Heart right ventricle (tissue), 16 donors: ENCODE data around the gene OTX1. TPM values are rescaled to one million over a fixed set of nuclear protein-coding genes. Genes with fewer than 3 reads are reported as not detected.
"Not testable (repeated sequence)": the region's sequence is repeated elsewhere in the genome, so short reads cannot be mapped to it uniquely, and the experiment has no call there.

Source experiments
- ATAC-seq, 8 donors: fragments of 200-7000 bp; cut with Tn5 transposase; one replicate each; pipeline ENCODE4 v1.9.1; 2020; ENCODE audit warnings: mild to moderate bottlenecking in 8 of 8, moderate library complexity in 8 of 8, moderate number of reproducible peaks in 1 of 8
- DNase-seq, 2 donors: peaks; one replicate each; pipeline ENCODE4 v3.0.0-alpha.2; 2020
- H3K27ac ChIP-seq, 10 donors: fragments of 200-600 bp; sonication (generic) in 2 of 10; one replicate each; pipeline versions ENCODE4 v1.5.0 to v1.8.0; 2020 to 2022; ENCODE audit warnings: mild to moderate bottlenecking in 3 of 10
- H3K27me3 ChIP-seq, 7 donors: fragments of 200-600 bp; one replicate each; pipeline ENCODE4 v1.8.0; 2021 to 2022; ENCODE audit warnings: mild to moderate bottlenecking in 2 of 7
- H3K36me3 ChIP-seq, 9 donors: fragments of 200-600 bp; sonication (generic) in 1 of 9; one replicate each; pipeline versions ENCODE4 v1.5.0 to v1.8.0; 2020 to 2022; ENCODE audit warnings: mild to moderate bottlenecking in 2 of 9
- H3K4me1 ChIP-seq, 9 donors: fragments of 200-600 bp; sonication (generic) in 1 of 9; one replicate each; pipeline versions ENCODE4 v1.5.0 to v1.8.0; 2020 to 2022; ENCODE audit warnings: mild to moderate bottlenecking in 4 of 9
- H3K4me3 ChIP-seq, 10 donors: fragments of 200-600 bp; sonication (generic) in 2 of 10; one replicate each; pipeline versions ENCODE4 v1.5.0 to v1.8.0; 2020 to 2022; ENCODE audit warnings: mild to moderate bottlenecking in 7 of 10, moderate library complexity in 2 of 10
- H3K9me3 ChIP-seq, 11 donors: fragments of 200-600 bp in 10 of 11; sonication (generic) in 2 of 11; one replicate each; pipeline versions ENCODE4 v1.5.0 to v1.8.0; 2013 to 2022; ENCODE audit warnings: mild to moderate bottlenecking in 2 of 11, control low read depth in 1 of 11, moderate library complexity in 1 of 11
- WGBS, 2 donors: extraction: QIAGEN DNeasy Blood & Tissue Kit; methylation state at CpG; one replicate each; pipeline ENCODE4 v1.1.7; 2013; ENCODE audit warnings: inconsistent platforms in 1 of 2; 5-methylcytosine and 5-hydroxymethylcytosine counted together
- intact Hi-C, 10 donors: fragments of 100-400 bp; cut with DNase I; formaldehyde crosslinking; loops; one replicate each; pipeline versions ENCODE4 v1.11.1 to v1.14.2; 2022
- polyA plus RNA-seq, 2 donors: library from polyadenylated mRNA; stranded (reverse); fragments of 200-250 nt; gene quantifications; one replicate each; pipeline ENCODE4 v1.2.3, GENCODE V29; 2013
- total RNA-seq, 10 donors: library from RNA; stranded (reverse); fragmentation: NEBNext Ultra II Directional in 3 of 10; extraction: Animal tissue kit (Norgen Biotek cat#: 25700) in 3 of 10; gene quantifications; one replicate each; pipeline versions ENCODE4 v1.2.1 to v1.2.4, GENCODE V29; 2021 to 2023
- TF ChIP-seq, protein P1 (sequence below), 9 donors: fragments of 200-600 bp; sonication (generic) in 2 of 9; IDR thresholded peaks; one replicate each; pipeline versions ENCODE4 v1.5.0 to v1.8.0; 2021 to 2022; ENCODE audit warnings: antibody characterized with exemption in 9 of 9, mild to moderate bottlenecking in 5 of 9, moderate library complexity in 1 of 9
- donor health status: Arrhythmogenic right ventricular cardiomyopathy.
- donor health status: ischemic (EF 13 %, LVEDD 7.1; RV severe dilation, severe dysfunction).
- donor health status: healthy with polysubstance abuse.
- donor health status: DM: no; HTN: yes; CAD: no.
- donor health status: DM: no; HTN: no; CAD: no.
- donor health status: ischemic (EF 25% LVEDD 6.9; RV normal size, moderate dysfunction).
- donor health status: ischemic (EF 25% LVEDD 5.7; RV mildly dilated, moderate dysfunction).
- donor health status: healthy.
- donor health status: DM: yes; HTN: yes; CAD: no.
- donor health status: Ischemic cardiomyopathy.
- donor health status: ischemic (EF 35%, LVEDD 5.7; RV mildly dilated, moderate dysfunction).
- donor health status: nonischemic (EF 11% LVEDD 7.7; RV severe dilation, severe dysfunction).
- donor health status: DM: yes; HTN: yes; CAD: no.
- donor health status: PGD.
- donor health status: ischemic (EF 29% LVEDD 5.4; RV normal size, mild dysfunction).
- donor health status: nonischemic (EF 23%, LVEDD 6.1; RV moderate dilation, normal function).

Gene OTX1
- total and polyA plus RNA-seq, 12 donors: not detected

DNA sequence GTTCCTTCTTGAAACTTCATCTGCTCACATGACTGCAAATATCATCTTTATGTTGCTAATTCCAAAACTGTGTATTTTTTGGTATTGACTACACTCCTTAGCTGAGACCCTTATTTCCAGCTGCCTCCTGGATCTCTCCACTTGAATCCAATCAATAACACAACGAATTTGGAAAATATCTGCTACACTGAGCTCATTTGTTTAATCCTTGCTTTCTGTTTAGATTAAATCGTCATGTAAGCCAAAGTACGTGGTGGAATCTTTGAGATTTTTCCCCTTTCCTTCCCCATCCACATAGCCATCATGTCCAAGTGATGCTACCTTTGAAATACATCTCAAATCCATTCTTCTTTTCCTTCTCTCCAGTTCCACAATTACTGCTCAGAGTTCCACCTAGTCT lies 15.6 kb downstream of the OTX1 start:
- TF ChIP-seq, protein P1, sequence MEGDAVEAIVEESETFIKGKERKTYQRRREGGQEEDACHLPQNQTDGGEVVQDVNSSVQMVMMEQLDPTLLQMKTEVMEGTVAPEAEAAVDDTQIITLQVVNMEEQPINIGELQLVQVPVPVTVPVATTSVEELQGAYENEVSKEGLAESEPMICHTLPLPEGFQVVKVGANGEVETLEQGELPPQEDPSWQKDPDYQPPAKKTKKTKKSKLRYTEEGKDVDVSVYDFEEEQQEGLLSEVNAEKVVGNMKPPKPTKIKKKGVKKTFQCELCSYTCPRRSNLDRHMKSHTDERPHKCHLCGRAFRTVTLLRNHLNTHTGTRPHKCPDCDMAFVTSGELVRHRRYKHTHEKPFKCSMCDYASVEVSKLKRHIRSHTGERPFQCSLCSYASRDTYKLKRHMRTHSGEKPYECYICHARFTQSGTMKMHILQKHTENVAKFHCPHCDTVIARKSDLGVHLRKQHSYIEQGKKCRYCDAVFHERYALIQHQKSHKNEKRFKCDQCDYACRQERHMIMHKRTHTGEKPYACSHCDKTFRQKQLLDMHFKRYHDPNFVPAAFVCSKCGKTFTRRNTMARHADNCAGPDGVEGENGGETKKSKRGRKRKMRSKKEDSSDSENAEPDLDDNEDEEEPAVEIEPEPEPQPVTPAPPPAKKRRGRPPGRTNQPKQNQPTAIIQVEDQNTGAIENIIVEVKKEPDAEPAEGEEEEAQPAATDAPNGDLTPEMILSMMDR (IDR thresholded peaks at IDR 0.05): no peak
- Histone ChIP-seq H3K9me3 (peaks cover 0 to 6% (median 0%) of the 10 kb centered on the region in 11 donors), H3K27ac (no peak overlapping the region), H3K36me3 (no peaks in the 10 kb centered on the region), H3K27me3 (peaks cover 8 to 95% (median 89%) of the 10 kb centered on the region in 7 donors), H3K4me1 (no peaks in the 10 kb centered on the region), H3K4me3 (no peak overlapping the region)
- ATAC-seq (no peak), DNase-seq (no peak)
- intact Hi-C loops: no loop called here
- 65 to 77% methylated on average over 3 of the region's 3 CpGs for WGBS, 2 donors

DNA sequence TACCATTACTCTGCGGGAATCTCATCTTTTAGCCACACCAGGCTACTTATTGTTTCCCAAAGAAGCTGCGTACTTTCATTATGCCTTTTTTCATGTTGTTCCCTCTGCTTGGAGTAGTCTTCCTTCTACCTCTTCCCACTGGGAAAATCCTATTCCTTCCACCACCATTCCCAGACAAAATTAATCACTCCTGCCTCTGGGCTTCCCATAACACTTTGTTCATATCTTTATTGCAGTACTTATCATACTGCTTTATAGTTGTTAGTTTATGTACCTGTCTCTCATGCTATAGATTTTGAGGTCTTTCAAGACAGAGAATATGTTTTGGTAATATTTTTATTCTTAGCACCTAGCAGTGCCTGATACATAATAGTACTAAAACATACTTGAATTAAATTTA lies 16.2 kb downstream of the OTX1 start:
- TF ChIP-seq, protein P1 (IDR thresholded peaks at IDR 0.05): no peak

DNA sequence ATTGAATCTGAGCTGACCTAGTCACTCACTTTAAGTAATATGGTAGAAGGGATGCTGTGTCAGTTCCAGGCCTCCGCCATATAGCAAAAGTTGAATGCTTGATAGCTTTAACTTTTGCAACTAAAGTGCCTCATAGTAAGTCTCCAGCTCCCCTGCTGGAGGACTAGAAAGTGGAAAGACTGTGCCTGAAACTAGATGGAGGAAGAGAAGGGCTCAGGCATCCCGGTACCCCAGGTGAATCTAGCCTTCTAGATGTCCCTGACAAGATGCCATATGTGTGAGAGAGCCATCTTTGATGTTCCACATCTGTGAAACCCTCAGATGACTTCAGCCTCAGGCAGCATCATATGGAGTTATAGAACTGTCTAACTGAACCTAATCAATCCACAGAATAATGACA lies 21.0 kb downstream of the OTX1 start:
- Histone ChIP-seq H3K27me3 (peaks cover under 1 to 70% (median 51%) of the 10 kb centered on the region in 7 donors), H3K27ac (no peak overlapping the region), H3K9me3 (peaks cover 0 to 5% (median 0%) of the 10 kb centered on the region in 11 donors), H3K36me3 (no peaks in the 10 kb centered on the region), H3K4me1 (no peaks in the 10 kb centered on the region), H3K4me3 (no peak overlapping the region)
- intact Hi-C loops: no loop called here
- 81 to 82% methylated on average over 2 of the region's 2 CpGs for WGBS, 2 donors
- ATAC-seq: no peak
- TF ChIP-seq, protein P1 (IDR thresholded peaks at IDR 0.05): no peak
- DNase-seq: no peak

More for the DNA sequence above, 16.2 kb downstream of the OTX1 start:
- no peaks in the 10 kb centered on the region for H3K4me1 ChIP-seq
- ATAC-seq (no peak), DNase-seq (no peak)
- no peak overlapping the region for H3K27ac ChIP-seq
- no peak overlapping the region for H3K4me3 ChIP-seq
- no peaks in the 10 kb centered on the region for H3K36me3 ChIP-seq
- WGBS, 2 donors: 85 to 87% methylated on average over 2 of the region's 2 CpGs
- peaks cover 8 to 95% (median 86%) of the 10 kb centered on the region in 7 donors for H3K27me3 ChIP-seq
- peaks cover 0 to 6% (median 0%) of the 10 kb centered on the region in 11 donors for H3K9me3 ChIP-seq
- intact Hi-C loops: no loop called here

DNA sequence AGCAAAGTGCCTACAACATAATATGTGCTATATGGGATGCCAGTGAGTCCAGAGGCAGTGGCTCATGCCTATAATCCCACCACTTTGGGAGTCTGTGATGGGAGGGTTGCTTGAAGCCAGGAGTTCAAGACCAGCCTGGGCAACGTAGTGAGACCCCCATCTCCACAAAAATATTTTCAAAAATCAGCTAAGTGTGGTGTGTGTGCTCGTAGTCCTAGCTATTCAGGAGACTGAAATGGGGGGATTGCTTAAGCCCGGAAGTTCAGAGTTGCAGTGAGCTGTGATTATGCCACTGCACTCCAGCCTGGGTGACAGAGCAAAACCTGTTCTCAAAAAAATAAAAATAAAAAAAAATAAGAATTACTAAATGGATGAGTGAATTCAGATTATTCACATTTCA lies 23.4 kb downstream of the OTX1 start:
- no peaks in the 10 kb centered on the region for H3K36me3 ChIP-seq
- intact Hi-C loops: no loop called here
- peaks cover 0 to 5% (median 0%) of the 10 kb centered on the region in 11 donors for H3K9me3 ChIP-seq
- DNase-seq (no peak), ATAC-seq (no peak)
- TF ChIP-seq, protein P1 (IDR thresholded peaks at IDR 0.05): no peak
- H3K27ac ChIP-seq: no peak overlapping the region
- no peaks in the 10 kb centered on the region for H3K4me1 ChIP-seq
- H3K4me3 ChIP-seq: no peak overlapping the region
- peaks cover 0 to 63% (median 39%) of the 10 kb centered on the region in 7 donors for H3K27me3 ChIP-seq
- 75 to 90% methylated on average over 3 of the region's 3 CpGs for WGBS, 2 donors

DNA sequence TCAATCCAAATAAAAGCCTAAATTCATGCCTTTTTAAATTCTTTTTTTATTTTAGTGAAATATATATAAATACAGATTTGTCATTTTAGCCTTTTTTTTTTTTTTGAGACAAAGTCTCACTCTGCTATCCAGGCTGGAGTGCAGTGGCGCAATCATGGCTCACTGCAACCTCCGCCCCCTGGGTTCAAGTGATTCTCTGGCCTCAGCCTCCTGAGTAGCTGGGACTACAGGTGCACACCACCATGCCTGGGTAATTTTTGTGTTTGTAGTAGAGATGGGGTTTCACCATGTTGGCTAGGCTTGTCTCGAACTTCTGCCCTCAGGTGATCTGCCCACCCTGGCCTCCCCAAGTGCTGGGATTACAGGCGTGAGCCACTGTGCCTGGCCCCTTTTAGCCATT lies 23.8 kb downstream of the OTX1 start:
- H3K9me3 ChIP-seq, H3K4me3 ChIP-seq, H3K36me3 ChIP-seq, ATAC-seq, intact Hi-C loops, H3K27ac ChIP-seq, H3K4me1 ChIP-seq, DNase-seq: not testable (repeated sequence)
- peaks cover 0 to 59% (median 37%) of the 10 kb centered on the region in 7 donors for H3K27me3 ChIP-seq
- WGBS, 2 donors: 90 to 92% methylated on average over 4 of the region's 4 CpGs
